MCF 10A (cell line): ENCODE data around the gene TMEM54. TPM values are rescaled to one million over a fixed set of nuclear protein-coding genes. Genes with fewer than 3 reads are reported as not detected.

Experiments
- BruUV-seq: library from RNA; stranded (reverse); fragments of 400-500 nt; replicated peaks from 2 replicates; lab custom pipeline; 2021; lab: Mats Ljungman, UMichigan
- CTCF ChIA-PET: fragments of 300-600 bp; sonication (Branson Sonifier 250); formaldehyde crosslinking; extraction: SDS; loops from one replicate; lab custom pipeline; 2021; ENCODE audit warnings: antibody characterized with exemption, inconsistent platforms; lab: Yijun Ruan, JAX
- POLR2A ChIA-PET: fragments of 300-600, 350-650 bp; sonication (Branson Sonifier 250); formaldehyde crosslinking; extraction: SDS; loops from one replicate; lab custom pipeline; 2020; ENCODE audit warnings: antibody characterized with exemption, inconsistent platforms; lab: Yijun Ruan, JAX
- DNase-seq: peaks from one replicate; pipeline ENCODE4 v3.0.0-alpha.2; 2018; ENCODE audit not compliant: unreplicated experiment
- H3K27ac Mint-ChIP-seq: one replicate; pipeline ENCODE4 v1.8.0; 2022; ENCODE audit warnings: mild to moderate bottlenecking, low read depth, mixed read lengths; ENCODE audit not compliant: unreplicated experiment
- H3K27me3 Mint-ChIP-seq: one replicate; pipeline ENCODE4 v1.8.0; 2022; ENCODE audit warnings: mixed read lengths; ENCODE audit not compliant: insufficient read depth, unreplicated experiment
- H3K36me3 Mint-ChIP-seq: one replicate; pipeline ENCODE4 v1.8.0; 2022; ENCODE audit warnings: mild to moderate bottlenecking, moderate library complexity, mixed read lengths; ENCODE audit not compliant: insufficient read depth, unreplicated experiment
- H3K4me1 Mint-ChIP-seq: one replicate; pipeline ENCODE4 v1.8.0; 2022; ENCODE audit warnings: mixed read lengths; ENCODE audit not compliant: insufficient read depth, unreplicated experiment
- H3K4me3 Mint-ChIP-seq: one replicate; pipeline ENCODE4 v1.8.0; 2022; ENCODE audit warnings: mild to moderate bottlenecking, moderate library complexity, mixed read lengths; ENCODE audit not compliant: unreplicated experiment
- H3K9me3 Mint-ChIP-seq: one replicate; pipeline ENCODE4 v1.8.0; 2022; ENCODE audit warnings: mixed read lengths; ENCODE audit not compliant: unreplicated experiment
- CTCF ChIP-seq: fragments of 200-600 bp; IDR thresholded peaks from one replicate; pipeline ENCODE4 v1.8.0; 2022; ENCODE audit warnings: antibody characterized with exemption, mild to moderate bottlenecking; ENCODE audit not compliant: unreplicated experiment
- intact Hi-C: fragments of 100-400 bp; cut with micrococcal nuclease; formaldehyde crosslinking; loops from 2 replicates; pipeline ENCODE4 v1.14.1; 2022
- total RNA-seq: library from RNA; stranded (reverse); gene quantifications from 2 replicates; pipeline ENCODE4 v1.2.3, GENCODE V29; 2022

The TMEM54 gene
- total RNA-seq, 1 experiment from 2014 or later = 6.2 TPM

DNA sequence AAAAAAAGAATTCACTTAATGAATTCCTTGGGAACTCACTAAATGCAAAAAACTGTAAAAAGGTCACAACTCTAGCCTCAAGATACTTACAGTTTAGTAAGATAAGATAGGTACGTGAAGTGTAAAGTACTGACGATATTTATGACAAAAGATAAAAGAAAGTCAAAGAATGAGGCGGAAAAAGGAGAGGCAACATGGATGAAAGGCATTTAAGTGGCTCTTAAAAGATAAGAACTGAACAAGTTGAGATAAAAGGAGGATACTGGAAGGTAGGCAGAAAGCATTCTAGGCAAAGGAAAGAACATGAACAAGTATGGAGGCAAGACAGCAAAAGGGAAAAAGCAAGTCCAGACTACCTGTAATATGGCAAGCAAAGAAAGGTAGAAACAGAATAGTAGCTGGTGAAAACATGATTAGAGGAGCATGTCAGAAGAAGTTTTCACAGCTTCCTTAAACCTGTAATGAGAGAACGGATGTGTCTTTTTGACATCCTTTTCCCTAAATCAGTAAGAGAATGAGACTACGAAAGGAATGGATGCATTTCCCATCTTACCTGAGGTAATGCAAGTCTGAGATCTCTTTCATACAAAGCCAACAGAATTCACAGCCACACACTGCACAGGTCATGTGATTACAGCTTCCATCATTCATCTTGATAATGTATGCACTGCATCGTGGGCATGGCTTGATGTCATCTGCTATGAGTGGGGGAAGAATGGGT, 46.6 kb upstream of the TMEM54 start:
- intact Hi-C loops = no loop called here
- Mint-ChIP-seq H3K9me3 (no peaks in the 10 kb centered on the region), H3K27ac (peak overlapping the region; percentile 8), H3K36me3 (peaks cover 50% of the 10 kb centered on the region), H3K4me3 (no peak overlapping the region), H3K4me1 (peaks cover 6% of the 10 kb centered on the region), H3K27me3 (no peaks in the 10 kb centered on the region)
- ChIA-PET CTCF (interaction anchor here (0.6 to 2.1 kb wide), 6 partner anchors 8 to 155 kb away, joined by 3 to 11 read pairs (median 4); no protein-coding TSS in a partner anchor), POLR2A (interaction anchor here (0.8 to 2.9 kb wide), 11 partner anchors 10 to 132 kb away, joined by 3 to 11 read pairs (median 4); no protein-coding TSS in a partner anchor)
- BruUV-seq = no TSS peak
- TF ChIP-seq CTCF = no peak
- no peak for DNase-seq

DNA sequence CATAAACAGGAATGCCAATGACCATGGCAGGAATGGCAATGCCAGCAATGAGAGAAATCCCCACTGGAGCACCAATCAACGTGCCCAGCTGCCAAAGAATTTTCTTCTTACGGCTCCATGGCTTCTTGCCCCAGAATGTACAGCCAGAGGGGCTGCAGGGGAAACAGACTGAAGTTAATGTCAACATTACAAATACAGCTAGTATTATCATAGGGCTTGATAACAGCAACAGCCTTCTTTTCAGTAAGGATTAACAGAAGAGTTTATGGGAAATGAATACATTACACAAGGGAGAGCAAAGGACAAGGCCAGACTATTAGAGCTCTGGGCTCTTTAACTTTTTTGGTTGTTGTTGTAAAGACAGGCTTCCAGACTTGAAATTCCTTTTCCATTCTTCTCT, 45.2 kb upstream of the TMEM54 start:
- POLR2A ChIA-PET = interaction anchor here (0.8 kb wide), 1 partner anchor 17 kb away, joined by 3 read pairs; no protein-coding TSS in a partner anchor
- no peaks in the 10 kb centered on the region for H3K27me3 Mint-ChIP-seq
- intact Hi-C loops = no loop called here
- no peak for TF ChIP-seq CTCF
- no peaks in the 10 kb centered on the region for H3K9me3 Mint-ChIP-seq
- peaks cover 6% of the 10 kb centered on the region for H3K4me1 Mint-ChIP-seq
- no peak for DNase-seq
- H3K4me3 Mint-ChIP-seq = no peak overlapping the region
- CTCF ChIA-PET = interaction anchor here (1.0 to 1.4 kb wide), 5 partner anchors 12 to 140 kb away, joined by 3 to 6 read pairs (median 4); no protein-coding TSS in a partner anchor
- H3K36me3 Mint-ChIP-seq = peaks cover 64% of the 10 kb centered on the region
- BruUV-seq = TSS peak; percentile 10
- H3K27ac Mint-ChIP-seq = no peak overlapping the region

DNA sequence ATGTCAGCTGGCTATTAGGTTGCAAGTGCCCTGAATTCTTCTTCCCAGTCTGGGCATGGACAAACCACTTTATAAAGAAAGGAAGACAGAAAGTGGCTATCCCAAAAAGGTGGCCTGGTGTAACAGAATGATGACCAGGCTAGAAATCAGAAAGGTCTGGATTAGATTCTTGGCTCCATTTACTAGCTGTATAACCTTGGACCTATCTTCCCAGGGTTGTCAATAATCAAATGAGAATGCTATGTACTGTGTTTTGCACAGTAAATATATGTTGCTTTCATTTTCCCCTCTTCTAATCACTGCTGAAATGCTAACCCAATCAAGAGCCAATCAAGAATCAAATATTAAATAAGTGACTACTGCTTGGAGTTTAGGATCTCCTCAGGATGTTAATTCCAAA, 43.0 kb upstream of the TMEM54 start:
- CTCF ChIA-PET = interaction anchor here (0.6 to 2.7 kb wide), 2 partner anchors 11 to 119 kb away, joined by 3 to 21 read pairs; no protein-coding TSS in a partner anchor
- no peak for DNase-seq
- POLR2A ChIA-PET = interaction anchor here (0.8 to 1.2 kb wide), 5 partner anchors 9 to 63 kb away, joined by 3 to 4 read pairs (median 3); no protein-coding TSS in a partner anchor
- no peak overlapping the region for H3K27ac Mint-ChIP-seq
- no peaks in the 10 kb centered on the region for H3K9me3 Mint-ChIP-seq
- H3K27me3 Mint-ChIP-seq = no peaks in the 10 kb centered on the region
- intact Hi-C loops = no loop called here
- TF ChIP-seq CTCF = no peak
- H3K4me1 Mint-ChIP-seq = peaks cover 14% of the 10 kb centered on the region
- no TSS peak for BruUV-seq
- H3K36me3 Mint-ChIP-seq = peaks cover 83% of the 10 kb centered on the region
- H3K4me3 Mint-ChIP-seq = no peak overlapping the region

- H3K36me3 Mint-ChIP-seq = peaks cover 90% of the 10 kb centered on the region
- ChIA-PET POLR2A (interaction anchor here (0.9 to 1.6 kb wide), 8 partner anchors 9 to 67 kb away, joined by 3 to 11 read pairs (median 4); no protein-coding TSS in a partner anchor), CTCF (interaction anchor here (1.0 to 11.2 kb wide), 11 partner anchors 8 to 672 kb away, joined by 3 to 140 read pairs (median 4); no protein-coding TSS in a partner anchor)
- H3K27ac Mint-ChIP-seq = peak overlapping the region; percentile 81
- intact Hi-C loops = no loop called here
- no TSS peak for BruUV-seq
- DNase-seq = peak; percentile 83
- no peaks in the 10 kb centered on the region for H3K9me3 Mint-ChIP-seq
- no peak for TF ChIP-seq CTCF
- H3K4me3 Mint-ChIP-seq = no peak overlapping the region
- peaks cover 9% of the 10 kb centered on the region for H3K4me1 Mint-ChIP-seq
- H3K27me3 Mint-ChIP-seq = no peaks in the 10 kb centered on the region
Observed at GRCh38 chr1:32939655-32940371, 38.6 kb upstream of the TMEM54 start.
